ENCODE data around the gene SLC16A10.
"Not testable (repeated sequence)": the region's sequence is repeated elsewhere in the genome, so short reads cannot be mapped to it uniquely, and the experiment has no call there.

SLC16A10 gene

DNA sequence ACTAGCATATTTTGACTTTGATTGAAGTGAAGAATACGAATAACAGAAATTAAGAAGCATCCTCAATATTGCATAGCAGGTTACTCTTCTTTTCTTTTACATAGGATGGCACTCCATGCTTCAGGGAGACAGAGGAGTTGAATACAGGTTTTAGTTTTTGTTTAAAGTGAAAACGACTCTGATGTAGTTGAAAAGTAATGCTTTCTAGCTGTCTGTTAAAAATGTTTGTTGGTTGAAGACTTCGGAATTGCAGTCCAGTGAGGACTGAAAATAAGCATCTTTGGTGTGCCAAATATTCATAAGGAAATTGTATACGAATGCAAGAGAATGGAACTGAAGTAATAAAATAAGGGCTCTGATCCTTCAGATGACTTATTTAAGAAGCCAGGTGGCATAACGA lies 618 bp upstream of the SLC16A10 start:
- no peak for DNase-seq (ENCODE audit: low read depth in 2 of 2)

DNA sequence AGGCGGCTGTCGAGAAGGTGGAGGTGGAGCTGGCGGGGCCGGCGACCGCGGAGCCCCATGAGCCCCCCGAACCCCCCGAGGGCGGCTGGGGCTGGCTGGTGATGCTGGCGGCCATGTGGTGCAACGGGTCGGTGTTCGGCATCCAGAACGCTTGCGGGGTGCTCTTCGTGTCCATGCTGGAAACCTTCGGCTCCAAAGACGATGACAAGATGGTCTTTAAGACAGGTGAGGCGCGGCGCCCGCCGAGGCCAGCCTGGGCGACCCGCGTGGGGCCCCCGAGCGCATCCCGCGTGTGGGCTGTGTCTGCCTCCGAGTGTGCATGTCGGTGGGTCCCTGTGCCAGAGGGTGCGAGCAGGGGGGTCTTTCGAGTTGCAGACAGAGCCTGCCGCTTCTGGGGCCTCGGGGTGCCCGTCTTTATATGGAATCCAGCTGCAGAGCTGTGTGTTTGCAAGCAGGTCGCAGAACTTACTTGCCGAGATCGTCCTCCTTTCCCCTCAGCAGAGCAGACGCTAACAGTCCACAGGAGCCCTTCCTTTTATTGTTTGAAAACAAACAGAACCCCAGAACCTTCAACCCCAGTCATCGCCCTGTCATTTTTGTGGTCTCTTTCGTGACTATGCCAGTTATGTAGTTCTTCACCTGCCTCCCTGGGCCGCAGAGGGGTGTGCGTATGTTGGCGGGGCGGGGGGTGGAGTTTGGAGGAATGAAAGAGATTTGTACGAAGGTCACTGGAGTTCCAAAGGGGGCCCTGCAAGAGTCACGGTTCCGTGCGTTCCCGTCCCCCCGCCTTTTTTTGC lies 766 bp downstream of the SLC16A10 start:
- peak; percentile 34 to 50 for DNase-seq (ENCODE audit: low read depth in 2 of 2)

DNA sequence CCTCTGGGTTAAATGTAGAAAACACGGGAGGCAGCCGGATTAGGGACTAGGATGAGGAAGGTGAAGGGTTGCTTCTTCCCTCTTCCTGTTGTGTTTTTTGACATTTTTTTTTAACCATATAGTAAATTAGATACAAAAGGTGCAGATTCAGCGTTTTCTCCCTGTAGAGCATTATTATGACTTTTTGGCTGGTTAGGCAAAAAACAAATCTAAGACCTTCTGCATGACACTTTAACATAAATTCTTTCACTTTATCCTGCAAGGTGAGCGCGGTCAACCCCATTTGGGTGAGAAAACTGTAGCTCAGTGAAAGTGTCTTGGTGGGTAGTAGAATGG lies 1.3 kb downstream of the SLC16A10 start:
- no peak for DNase-seq (ENCODE audit: low read depth in 2 of 2)

DNA sequence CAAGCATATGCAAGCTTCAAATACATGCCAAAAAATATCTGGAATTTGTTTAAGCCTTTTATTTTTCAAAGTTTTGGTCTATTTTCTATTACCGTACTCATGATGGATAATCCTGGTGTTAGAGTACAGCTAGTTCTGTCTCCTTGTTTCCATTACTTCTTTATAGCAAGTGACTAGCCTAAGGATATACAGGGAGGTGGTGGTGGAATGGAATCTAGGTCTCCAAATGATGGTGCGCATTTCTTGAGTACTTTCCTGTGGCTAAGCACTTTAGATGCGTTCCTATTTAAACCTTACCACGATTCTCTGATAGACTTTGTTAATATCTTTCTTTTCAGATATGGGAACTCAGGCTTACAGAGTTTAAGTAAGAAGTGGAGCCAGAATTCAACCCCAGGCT lies 3.5 kb downstream of the SLC16A10 start:
- no peak for DNase-seq (ENCODE audit: low read depth in 2 of 2)

DNA sequence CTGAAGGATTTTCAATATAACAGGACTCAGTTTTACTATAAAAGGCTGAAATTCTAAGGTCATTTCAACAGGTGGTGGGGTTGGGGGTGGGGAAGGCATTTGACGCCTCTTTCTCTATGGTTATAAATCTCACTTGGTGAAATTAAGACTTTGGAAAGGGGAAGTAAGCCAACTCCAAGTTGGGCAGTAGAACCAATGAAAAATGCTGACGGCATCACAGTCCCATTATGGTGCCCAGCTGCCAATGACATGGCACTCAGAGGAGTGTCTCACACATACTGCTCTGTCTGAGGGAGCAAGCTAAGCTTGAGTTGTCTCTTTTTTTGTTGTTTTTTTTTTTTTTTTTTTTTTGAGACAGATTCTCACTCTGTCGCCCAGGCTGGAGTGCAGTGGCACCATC lies 4.7 kb downstream of the SLC16A10 start:
- no peak for DNase-seq (ENCODE audit: low read depth in 2 of 2)

DNA sequence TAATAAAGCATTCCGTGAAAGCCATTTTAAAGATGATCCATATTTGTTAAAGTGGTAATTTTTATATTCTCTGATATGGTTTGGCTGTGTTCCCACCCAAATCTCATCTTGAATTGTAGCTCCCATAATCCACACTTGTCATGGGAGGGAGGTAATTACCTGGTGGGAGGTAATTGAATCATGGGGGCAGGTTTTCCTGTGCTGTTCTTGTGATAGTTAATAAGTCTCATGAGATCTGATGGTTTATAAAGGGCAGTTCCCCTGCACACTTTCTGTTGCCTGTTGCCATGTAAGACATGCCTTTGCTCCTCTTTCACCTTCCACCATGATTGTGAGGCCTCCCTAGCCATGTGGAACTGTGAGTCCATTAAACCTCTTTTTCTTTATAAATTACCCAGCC lies 8.2 kb downstream of the SLC16A10 start:
- not testable (repeated sequence) for DNase-seq (ENCODE audit: low read depth in 2 of 2)

DNA sequence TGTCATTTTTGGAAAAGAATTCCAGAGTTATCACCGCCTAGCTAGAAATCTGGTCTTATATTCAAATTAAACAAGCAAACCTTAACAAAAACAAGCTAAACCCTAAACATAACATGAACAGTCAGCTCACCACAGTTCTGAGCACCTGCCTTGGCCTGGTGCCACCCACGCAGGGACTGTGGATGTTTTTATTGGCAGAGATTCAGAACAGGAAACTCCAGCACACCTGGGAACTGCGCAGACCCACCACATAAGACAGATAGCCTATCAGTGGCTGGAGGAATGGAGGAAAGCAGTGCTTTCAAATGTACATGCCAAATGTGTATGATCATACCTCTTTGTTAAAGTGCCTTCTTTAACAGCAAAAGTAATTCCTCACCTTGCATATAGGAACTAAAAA lies 8.9 kb downstream of the SLC16A10 start:
- DNase-seq (ENCODE audit: low read depth in 2 of 2), result peak in 1 of 2 donors; percentile 11

DNA sequence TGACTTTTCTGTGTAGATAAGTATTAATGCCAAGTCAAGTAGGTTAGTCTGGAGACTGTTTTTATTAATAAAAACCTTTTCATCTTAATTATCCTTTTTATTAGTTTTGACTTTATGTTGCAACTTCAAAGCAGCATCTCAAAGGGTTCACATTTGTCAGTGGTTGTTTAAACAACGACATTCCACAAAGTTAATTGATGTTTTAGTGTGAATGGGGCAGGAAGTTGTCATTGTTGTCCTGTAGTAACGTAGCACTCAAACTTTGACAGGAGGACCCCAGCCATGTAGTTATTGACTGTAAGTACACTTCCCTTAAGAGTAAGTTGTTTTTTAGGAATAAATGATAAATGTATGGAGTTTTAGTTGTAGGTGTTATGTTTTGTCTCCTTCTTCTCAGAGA lies 11.3 kb downstream of the SLC16A10 start:
- no peak for DNase-seq (ENCODE audit: low read depth in 2 of 2)

DNA sequence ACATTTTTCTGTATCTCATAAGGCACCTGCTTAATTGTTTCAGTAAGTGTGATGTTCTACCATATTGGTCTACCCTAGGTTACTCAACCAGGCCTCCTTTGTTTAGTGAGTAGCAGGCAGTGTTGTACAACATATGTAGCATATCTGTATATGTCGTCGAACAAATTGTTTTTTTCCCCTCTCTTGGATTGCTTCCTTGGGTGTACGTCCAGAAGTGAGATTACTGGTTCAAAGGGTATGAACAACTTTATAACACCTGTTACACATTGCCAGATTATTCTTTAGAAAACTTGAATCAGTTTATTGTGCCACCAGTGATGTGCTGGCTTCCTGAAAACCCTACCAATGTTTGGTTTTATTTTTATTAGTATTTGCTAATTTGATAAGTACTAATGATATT lies 14.7 kb downstream of the SLC16A10 start:
- DNase-seq (ENCODE audit: low read depth in 2 of 2), result no peak

DNA sequence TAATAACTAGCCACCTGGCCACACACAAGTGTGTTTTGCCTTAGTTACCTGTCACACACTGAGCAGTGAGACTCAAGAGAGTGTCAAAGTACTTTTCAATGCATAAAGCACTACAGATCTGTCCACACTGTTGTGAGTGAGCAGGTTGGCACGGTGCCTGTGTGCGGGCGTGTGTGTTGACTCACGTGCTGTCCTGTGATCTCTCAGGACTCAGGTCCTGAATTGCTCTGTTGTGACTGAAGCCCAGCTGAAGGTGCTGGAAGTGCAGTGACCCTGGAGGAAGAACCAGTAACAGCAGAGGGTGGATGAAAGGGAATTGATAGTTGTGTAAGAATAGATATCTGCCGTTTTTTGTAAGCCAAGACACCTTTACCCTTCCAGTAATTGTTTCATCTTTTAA lies 18.3 kb downstream of the SLC16A10 start:
- no peak for DNase-seq (ENCODE audit: low read depth in 2 of 2)

DNA sequence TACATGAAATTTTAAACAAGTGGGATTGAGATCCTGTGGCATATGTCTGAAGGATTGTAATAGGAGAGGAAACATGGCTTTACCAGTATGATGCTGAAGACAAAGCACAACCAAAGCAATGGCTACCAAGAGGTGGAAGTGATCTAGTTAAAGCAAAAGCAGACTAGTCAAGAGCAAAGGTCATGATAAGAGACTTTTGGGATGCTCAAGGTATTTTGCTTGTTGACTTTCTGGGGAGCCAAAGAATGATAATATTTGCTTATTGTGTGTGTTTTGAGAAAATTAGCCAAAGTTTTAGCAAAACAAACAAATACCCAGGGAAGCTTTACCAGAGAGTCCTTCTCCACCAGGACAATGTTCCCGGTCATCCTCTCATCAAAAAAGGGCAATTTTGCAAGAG lies 20.3 kb downstream of the SLC16A10 start:
- DNase-seq (ENCODE audit: low read depth in 2 of 2), result no peak

DNA sequence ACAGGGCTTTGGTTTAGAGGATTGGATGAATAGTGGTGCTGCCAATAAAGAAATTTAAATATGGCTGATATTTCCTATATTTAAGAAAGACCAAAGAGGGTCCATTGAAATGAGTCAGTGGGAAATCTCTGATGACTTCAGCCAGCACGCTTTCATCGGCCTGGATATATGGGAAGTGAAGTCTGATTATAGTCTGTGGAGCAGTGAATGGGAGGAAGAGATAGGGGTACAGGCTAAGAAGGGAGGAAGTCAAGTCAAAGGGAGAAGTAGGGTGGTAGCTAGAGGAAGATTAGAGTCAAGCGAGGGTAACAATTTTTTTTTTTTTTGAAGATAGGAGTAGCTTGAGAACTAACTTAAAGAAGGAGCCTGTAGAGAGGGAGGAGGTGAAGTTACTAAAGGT lies 22.7 kb downstream of the SLC16A10 start:
- DNase-seq (ENCODE audit: low read depth in 2 of 2), result no peak

DNA sequence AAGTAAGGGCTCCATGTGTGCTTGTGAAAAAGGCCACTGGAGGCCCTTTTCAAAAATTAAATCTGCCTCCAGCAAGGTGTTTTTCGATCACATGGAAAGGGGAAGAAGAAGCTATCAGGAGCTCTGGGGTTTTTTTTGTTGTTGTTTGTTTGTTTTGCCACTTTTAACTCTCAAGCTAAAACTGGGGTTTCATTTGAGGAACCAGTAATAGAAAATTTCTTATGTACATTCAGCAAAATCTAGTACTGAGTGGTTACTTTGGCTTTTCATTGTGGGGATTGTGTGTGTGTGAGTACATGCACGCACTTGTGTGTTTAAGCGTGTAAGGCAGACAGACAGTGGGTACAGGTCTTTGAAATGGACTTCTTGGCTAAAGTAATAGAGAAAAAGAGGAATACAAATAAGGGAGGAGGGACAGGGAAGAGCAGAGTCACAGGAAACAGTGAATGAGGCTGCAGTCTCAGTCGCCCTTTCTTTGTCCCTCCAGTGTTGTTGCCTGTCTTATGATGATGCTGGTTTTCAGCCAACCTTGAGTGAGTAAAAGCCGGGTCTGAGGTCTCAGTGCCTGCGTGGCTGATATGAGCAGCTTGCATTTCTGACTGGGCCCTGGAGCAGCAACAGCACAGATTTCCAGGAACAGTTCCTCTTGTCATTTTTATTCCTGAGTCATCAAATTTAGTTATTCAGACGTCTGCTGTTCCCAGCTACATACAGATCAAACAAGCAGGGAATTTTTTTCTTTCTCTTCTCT lies 26.2 kb downstream of the SLC16A10 start:
- DNase-seq (ENCODE audit: low read depth in 2 of 2), result peak in 1 of 2 donors; percentile 3

DNA sequence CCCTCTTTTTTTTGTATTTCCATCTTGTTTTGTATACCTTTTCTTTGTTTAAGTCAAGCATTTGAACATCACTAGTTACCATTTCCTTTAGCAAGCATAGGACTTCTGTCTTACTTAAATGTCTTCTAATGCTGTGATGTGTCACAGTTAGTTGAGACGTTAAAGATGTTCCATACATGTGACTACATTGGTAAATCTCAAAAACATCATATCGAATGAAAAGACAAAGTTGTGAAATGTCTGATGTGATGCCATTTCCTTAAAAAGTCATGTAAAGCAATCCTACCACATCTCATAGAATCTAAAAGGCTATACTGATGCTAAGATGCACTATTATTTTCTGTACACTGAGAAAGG lies 26.8 kb downstream of the SLC16A10 start:
- DNase-seq (ENCODE audit: low read depth in 2 of 2), result no peak

DNA sequence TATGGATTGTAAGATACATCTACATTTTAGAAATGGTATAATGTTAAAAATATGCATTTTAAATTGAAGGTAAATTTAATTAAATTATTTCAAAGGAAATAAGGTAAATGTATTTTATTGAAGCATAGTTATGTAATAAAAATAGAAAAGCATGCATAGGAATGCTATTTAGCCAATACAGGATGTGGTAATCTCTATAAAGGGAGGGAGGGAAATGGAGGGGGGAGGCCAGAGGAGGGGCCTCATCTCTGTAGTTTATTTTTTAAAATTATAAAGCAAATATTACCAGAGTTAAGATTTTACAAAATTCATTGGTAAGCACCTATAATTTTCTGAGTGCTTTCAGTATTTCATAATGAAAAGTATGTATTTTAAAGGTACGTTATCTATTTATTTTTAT lies 27.2 kb downstream of the SLC16A10 start:
- DNase-seq (ENCODE audit: low read depth in 2 of 2), result no peak

DNA sequence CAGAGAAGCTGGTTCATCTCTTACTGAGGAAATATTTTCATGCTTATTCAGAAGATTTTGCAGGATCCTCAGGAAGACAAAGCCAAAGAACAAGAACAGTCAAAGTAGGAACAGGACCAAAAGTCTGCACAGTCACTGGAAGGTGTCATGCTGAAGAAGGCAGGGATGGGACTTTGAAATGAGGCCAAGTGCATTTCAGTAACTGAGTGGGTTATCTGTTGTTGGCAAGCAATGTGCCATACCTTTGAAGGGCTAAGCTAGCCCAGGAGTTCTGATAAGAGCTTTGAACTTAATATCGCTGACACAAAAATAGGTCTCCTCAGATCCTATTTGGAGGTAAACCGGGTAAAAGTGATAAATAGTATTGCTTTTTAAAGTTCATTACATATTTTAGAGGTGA lies 31.5 kb downstream of the SLC16A10 start:
- no peak for DNase-seq (ENCODE audit: low read depth in 2 of 2)

DNA sequence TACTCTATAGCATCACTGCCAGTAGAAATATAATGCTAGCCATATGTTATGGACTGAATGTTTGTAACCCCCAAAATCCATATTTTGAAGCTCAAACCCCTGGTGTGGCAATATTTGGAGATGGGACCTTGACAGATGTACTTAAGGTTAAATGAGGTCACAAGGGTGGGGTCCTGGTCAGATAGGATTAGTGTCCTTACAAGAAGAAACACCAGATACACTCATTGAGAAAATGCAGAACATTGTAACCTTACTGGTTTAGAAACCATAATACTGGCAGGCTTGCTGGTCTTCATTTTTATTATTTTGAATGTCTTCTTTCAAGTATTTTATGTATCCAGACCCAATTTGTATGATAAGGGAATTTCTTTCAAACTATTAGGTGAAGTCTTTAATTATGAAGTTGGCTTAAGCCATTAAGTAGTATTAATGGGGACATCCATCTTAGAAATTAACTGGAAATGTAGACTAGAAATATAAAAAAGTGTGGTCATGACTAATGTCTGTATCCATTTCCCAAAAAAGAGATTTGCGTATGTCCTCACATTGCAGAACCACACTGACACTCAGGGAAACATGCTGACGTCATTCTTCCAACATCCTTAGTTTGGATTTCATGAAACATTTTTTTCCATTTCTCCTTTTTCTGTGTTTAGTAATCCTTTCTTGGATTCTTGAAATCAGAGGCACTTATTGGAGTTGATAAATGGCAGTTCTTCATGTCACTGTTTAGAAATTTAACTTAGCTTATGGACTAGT lies 32.4 kb downstream of the SLC16A10 start:
- no peak for DNase-seq (ENCODE audit: low read depth in 2 of 2)

DNA sequence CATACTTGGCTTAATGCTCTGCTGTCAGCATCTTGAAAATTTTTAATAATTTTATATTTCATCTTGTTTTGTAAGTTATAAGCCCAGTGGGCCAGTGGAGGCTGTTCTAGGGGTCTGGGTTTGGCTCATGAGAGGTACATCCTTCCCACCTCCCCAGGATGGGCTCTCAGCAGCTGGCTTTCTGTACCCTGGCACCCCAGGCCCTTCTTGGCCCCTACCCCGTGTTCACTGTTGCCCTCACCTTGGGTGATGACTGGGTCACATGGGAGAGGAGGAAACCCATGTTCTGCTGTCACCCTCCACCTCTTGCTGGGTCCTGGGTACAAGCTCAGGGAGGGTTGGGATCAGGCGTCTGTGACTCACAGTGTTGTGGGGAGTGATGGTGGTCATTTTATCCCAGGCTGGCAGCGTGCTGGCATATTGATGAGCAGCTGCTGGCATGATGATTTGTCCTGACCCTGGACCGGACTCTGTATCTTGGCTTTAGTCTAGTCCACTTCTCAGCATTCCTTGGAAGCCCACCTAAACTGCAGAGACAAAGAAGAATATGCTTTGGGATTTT lies 34.6 kb downstream of the SLC16A10 start:
- DNase-seq (ENCODE audit: low read depth in 2 of 2), result no peak

DNA sequence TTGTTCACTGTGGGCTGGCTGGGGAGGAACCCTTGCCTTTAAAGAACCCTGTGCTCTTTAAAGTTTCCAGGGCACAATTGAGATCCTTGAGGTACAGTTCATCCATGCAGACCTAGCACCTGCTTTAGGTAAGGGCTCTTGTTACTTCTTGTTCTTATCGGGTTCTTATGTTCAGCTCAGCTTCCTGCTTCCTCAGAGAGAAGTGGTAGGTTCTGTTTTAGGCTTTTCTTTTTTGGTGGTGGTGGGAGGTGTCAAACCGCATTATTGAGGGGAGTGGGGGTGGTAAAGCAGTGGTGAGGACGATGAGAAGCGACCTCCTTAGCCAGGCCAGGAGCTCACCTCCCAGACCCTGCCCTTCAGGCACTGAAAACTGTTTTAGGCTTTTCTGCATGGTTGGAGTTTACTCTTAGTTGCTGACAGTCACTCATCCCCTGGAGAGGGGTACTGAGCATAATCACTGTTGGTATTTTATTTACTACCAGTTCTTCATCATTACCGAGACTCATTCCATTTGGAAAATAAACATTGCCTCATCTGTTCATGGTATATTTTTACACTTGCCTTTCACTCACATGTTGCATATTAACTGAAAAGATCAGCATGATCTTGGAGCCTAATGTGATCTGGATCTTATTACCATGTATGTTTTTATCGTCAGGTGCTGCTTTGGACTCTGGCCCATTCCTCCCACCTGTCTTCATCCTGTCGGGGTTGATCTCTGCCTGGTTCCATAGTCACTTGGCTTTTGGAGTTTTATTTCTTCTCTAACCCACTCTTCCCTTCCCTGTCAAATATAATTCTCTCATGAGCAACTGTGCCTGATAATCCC lies 35.4 kb downstream of the SLC16A10 start:
- no peak for DNase-seq (ENCODE audit: low read depth in 2 of 2)

DNA sequence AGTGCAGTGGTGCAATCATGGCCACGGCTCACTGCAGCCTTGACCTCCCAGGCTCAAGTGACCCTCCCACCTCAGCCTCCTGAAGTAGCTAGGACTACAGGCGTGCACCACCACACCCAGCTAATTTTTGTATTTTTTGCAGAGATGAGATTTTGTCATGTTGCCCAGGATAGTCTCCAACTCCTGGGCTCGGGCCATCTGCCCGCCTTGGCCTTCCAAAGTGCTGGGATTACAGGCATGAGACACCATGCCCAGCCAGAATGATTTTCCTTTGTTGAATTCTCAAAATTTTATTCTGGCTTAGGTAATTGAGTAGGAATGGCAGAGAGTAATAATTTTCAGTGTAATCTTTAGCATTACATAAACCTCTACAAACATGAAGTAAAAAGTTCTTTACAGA lies 37.1 kb downstream of the SLC16A10 start:
- DNase-seq (ENCODE audit: low read depth in 2 of 2), result no peak

DNA sequence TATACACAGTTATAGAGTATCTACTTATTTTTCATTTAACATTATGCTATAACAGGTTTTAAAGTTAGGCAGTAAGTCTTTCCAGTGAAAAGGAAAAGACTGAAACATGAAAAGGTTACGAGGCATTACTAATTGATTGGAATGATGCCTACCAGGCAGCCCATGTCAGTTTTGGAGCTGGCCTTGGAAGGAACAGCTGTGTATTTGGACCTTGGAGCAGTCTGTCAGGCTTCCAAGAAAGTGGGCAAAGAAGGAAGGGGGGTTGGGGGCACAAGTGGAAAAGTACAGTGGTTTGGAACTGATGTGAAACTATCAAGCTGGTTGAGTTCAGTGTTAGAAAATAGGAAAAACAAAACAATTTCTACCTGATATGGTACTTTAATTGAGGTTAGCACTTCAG lies 41.7 kb downstream of the SLC16A10 start:
- no peak for DNase-seq (ENCODE audit: low read depth in 2 of 2)

DNA sequence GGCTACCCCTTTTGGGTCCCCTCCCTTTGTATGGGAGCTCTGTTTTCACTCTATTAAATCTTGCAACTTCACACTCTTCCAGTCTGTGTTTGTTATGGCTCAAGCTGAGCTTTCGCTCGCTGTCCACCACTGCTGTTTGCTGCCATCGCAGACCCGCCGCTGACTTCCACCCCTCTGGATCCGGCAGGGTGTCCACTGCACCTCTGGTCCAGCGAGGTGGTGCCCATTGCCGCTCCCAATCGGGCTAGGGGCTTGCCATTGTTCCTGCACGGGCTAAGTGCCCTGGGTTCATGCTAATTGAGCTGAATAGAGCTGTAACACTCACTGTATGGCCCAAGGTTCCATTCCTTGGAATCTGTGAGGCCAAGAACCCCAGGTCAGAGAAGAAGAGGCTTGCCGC lies 43.7 kb downstream of the SLC16A10 start:
- not testable (repeated sequence) for DNase-seq (ENCODE audit: low read depth in 2 of 2)

Data from stimulated activated CD8-positive, alpha-beta memory T cell treated with anti-CD3 and anti-CD28 coated beads, Interleukin-15, amount 100 ng/mL, for 4 hours (primary cell).